Transverse colon (tissue), 4 donors: Measurements from ENCODE around the gene RFWD3. TPM values are rescaled to one million over a fixed set of nuclear protein-coding genes. Genes with fewer than 3 reads are reported as not detected.

ENCODE experiments used
- DNase-seq: peaks from one replicate; pipeline ENCODE4 v3.0.0-alpha.2; 2019
- H3K27ac ChIP-seq, 4 donors: fragments of 200-600 bp; sonication (generic); 2 replicates each; pipeline ENCODE4 v1.5.1; 2016 to 2018; ENCODE audit warnings: inconsistent platforms in 4 of 4
- H3K27me3 ChIP-seq: fragments of 200-600 bp; sonication (generic); 2 replicates; pipeline ENCODE4 v1.5.1; 2017; ENCODE audit warnings: inconsistent platforms
- H3K36me3 ChIP-seq, 4 donors: fragments of 200-600 bp; sonication (generic); 2 replicates each; pipeline ENCODE4 v1.5.1; 2017 to 2019; ENCODE audit warnings: inconsistent platforms in 4 of 4
- H3K4me1 ChIP-seq, 4 donors: fragments of 200-600 bp; sonication (generic); 2 replicates each; pipeline ENCODE4 v1.5.1; 2017 to 2020; ENCODE audit warnings: inconsistent platforms in 4 of 4
- H3K4me3 ChIP-seq, 4 donors: fragments of 200-600 bp; sonication (generic); 1 replicate in 1 of 4; 2 replicates in 3 of 4; pipeline versions ENCODE4 v1.5.1 to v1.6.1; 2017 to 2019; ENCODE audit warnings: inconsistent platforms in 4 of 4
- H3K9me3 ChIP-seq, 2 donors: fragments of 200-600 bp; sonication (generic); 2 replicates each; pipeline ENCODE4 v1.5.1; 2017 to 2019; ENCODE audit warnings: inconsistent platforms in 2 of 2
- EP300 ChIP-seq: sonication (generic); formaldehyde crosslinking; IDR thresholded peaks from one replicate; pipeline ENCODE4 v1.6.1; 2017; ENCODE audit warnings: antibody characterized with exemption, low read depth
- POLR2A ChIP-seq: fragments of 450-650 bp; IDR thresholded peaks from one replicate; pipeline ENCODE4 v1.6.1; 2016; ENCODE audit warnings: antibody characterized with exemption, mild to moderate bottlenecking, moderate library complexity
- POLR2AphosphoS5 ChIP-seq, 3 donors: sonication (generic); formaldehyde crosslinking; IDR thresholded peaks; one replicate each; pipeline ENCODE4 v1.6.1; 2016; ENCODE audit warnings: antibody characterized with exemption in 3 of 3
- WGBS, 2 donors: methylation state at CpG; one replicate each; pipeline ENCODE4 v1.1.5; 2018; ENCODE audit warnings: low coverage in 1 of 2; 5-methylcytosine and 5-hydroxymethylcytosine counted together
- in situ Hi-C, 4 donors: fragments of 200-750 bp; cut with MboI; loops; one replicate each; pipeline versions ENCODE4 v1.15.0 to v1.15.1; 2017; ENCODE audit warnings: low sequenced_read_pairs in 3 of 4, low pct_ligation_motif_present in 1 of 4, low pct_unique_long_range_greater_than_20kb in 1 of 4
- intact Hi-C: fragments of 100-400 bp; cut with DNase I; formaldehyde crosslinking; loops from one replicate; pipeline ENCODE4 v1.15.1; 2023; ENCODE audit warnings: low total_unique reads
- total RNA-seq, 4 donors: library from RNA; depleted of rRNA; stranded (reverse); fragments of >200 nt; gene quantifications; one replicate each; pipeline ENCODE4 v1.1.0, GENCODE V29; 2016
- TF ChIP-seq, protein P1 (sequence below), 5 experiments: fragments of 200-600 bp in 3 of 5; fragments of 450-650 bp in 2 of 5; sonication (generic) in 3 of 5; IDR thresholded peaks; 1 replicate in 2 of 5; 2 replicates in 3 of 5; pipeline ENCODE4 v1.5.1; 2016 to 2017; ENCODE audit warnings: antibody characterized with exemption in 5 of 5, inconsistent platforms in 3 of 5, mild to moderate bottlenecking in 2 of 5, moderate library complexity in 1 of 5

The RFWD3 gene
- total RNA-seq, 4 donors from 2014 or later = 2.8 to 23.9 (median 19.2) TPM

DNA sequence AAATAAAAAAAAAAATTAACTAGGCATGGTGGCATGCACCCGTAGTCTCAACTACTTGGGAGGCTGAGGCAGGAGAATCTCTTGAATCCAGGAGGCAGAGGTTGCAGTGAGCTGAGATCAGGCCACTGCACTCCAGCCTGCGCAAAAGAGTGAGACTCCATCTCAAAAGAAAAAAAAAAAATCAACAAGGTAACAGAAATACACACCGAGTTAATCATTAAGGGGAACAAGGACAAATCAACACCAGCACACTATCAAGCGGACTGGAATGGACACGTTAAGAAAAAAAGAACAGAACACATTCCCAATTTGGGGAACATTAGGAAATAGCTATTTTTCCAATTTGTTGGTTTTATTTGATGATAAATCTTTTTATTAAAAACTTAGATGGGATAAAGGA is 31.4 kb downstream of the RFWD3 start:
- intact Hi-C loops = no loop called here
- Histone ChIP-seq H3K9me3 (no peaks in the 10 kb centered on the region), H3K4me3 (no peak overlapping the region), H3K36me3 (peaks cover 0 to 61% (median 25%) of the 10 kb centered on the region in 4 donors), H3K27me3 (no peaks in the 10 kb centered on the region), H3K4me1 (no peaks in the 10 kb centered on the region), H3K27ac (no peak overlapping the region)
- no peak for DNase-seq
- TF ChIP-seq EP300 = no peak
- no peak for TF ChIP-seq POLR2AphosphoS5 (IDR thresholded peaks at IDR 0.05)
- TF ChIP-seq POLR2A = no peak
- TF ChIP-seq, protein P1, sequence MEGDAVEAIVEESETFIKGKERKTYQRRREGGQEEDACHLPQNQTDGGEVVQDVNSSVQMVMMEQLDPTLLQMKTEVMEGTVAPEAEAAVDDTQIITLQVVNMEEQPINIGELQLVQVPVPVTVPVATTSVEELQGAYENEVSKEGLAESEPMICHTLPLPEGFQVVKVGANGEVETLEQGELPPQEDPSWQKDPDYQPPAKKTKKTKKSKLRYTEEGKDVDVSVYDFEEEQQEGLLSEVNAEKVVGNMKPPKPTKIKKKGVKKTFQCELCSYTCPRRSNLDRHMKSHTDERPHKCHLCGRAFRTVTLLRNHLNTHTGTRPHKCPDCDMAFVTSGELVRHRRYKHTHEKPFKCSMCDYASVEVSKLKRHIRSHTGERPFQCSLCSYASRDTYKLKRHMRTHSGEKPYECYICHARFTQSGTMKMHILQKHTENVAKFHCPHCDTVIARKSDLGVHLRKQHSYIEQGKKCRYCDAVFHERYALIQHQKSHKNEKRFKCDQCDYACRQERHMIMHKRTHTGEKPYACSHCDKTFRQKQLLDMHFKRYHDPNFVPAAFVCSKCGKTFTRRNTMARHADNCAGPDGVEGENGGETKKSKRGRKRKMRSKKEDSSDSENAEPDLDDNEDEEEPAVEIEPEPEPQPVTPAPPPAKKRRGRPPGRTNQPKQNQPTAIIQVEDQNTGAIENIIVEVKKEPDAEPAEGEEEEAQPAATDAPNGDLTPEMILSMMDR (IDR thresholded peaks at IDR 0.05) = no peak
- in situ Hi-C loops = loop anchor here in 1 of 4 donors (25.0 kb wide), 1 partner anchor 323 kb away; no protein-coding TSS in a partner anchor
- 61 to 79% methylated on average over 5 of the region's 5 CpGs for WGBS, 2 donors

DNA sequence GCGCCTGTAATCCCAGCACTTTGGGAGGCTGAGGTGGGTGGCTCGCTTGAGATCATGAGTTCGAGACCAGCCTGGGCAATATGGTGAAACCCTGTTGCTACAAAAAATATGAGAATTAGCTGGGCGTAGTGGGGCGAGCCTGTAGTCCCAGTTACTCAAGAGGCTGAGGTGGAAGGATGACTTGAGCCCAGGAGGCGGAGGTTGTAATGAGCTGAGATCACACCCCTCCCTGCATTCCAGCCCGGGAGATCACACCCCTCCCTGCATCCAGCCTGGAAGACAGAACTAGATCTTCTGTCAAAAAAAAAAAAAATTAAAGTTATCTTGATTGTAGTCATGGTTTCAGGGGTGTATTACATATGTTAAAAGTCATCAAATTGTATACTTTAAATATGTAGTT is 33.0 kb downstream of the RFWD3 start:
- no peak overlapping the region for H3K4me3 ChIP-seq
- in situ Hi-C loops = loop anchor here in 1 of 4 donors (25.0 kb wide), 1 partner anchor 321 kb away; no protein-coding TSS in a partner anchor
- no peak overlapping the region for H3K27ac ChIP-seq
- no peaks in the 10 kb centered on the region for H3K4me1 ChIP-seq
- TF ChIP-seq POLR2AphosphoS5 (IDR thresholded peaks at IDR 0.05) (no peak), POLR2A (no peak), EP300 (no peak)
- TF ChIP-seq, protein P1 (IDR thresholded peaks at IDR 0.05) = no peak
- H3K36me3 ChIP-seq = peaks cover 0 to 62% (median 32%) of the 10 kb centered on the region in 4 donors
- 83 to 90% methylated on average over 4 to 7 of the region's 7 CpGs for WGBS, 2 donors
- no peaks in the 10 kb centered on the region for H3K9me3 ChIP-seq
- intact Hi-C loops = no loop called here
- H3K27me3 ChIP-seq = no peaks in the 10 kb centered on the region
- no peak for DNase-seq

DNA sequence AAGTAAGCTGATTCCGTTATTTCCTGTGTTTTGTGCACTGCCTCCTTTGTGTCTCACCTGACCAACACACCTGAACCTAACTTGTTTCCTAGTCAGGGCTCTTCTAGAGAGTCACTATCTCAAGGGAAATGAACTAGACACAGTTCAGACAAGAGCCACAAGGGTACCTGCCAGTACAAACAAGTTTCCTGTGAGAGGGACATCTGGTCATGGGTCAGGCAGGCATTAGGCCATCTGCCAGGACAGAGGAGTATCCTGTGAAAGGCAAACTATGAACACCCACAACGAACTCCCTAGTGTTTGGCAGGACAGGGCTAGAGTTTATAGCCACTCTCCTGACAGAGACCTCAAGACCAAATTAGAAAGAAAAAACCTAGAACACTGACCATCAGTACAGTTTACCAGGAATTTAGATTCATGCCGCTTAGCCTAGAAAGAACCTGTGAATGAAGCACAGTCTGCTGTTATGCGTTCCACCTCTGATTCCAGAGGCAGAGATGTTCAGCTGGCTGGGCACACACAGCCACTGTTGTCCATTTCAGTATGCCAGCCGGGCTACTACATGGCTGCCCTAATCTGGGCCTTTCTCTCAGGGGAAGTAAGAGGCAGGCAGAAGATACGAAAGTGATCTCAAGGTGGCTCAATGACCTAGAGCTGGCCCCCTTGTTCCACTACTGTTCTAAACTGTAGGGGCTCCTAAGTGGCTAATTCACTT is 39.0 kb downstream of the RFWD3 start:
- Histone ChIP-seq H3K9me3 (no peaks in the 10 kb centered on the region), H3K4me1 (no peaks in the 10 kb centered on the region), H3K4me3 (no peak overlapping the region), H3K27me3 (no peaks in the 10 kb centered on the region), H3K36me3 (peaks cover 0 to 64% (median 30%) of the 10 kb centered on the region in 4 donors), H3K27ac (peak overlapping the region in 1 of 4 donors; percentile 8)
- 77 to 80% methylated on average over 2 to 6 of the region's 6 CpGs for WGBS, 2 donors
- no peak for DNase-seq
- intact Hi-C loops = loop anchor here (10.0 kb wide), 1 partner anchor 143 kb away; no protein-coding TSS in a partner anchor
- in situ Hi-C loops = loop anchor here in 1 of 4 donors (25.0 kb wide), 1 partner anchor 315 kb away; no protein-coding TSS in a partner anchor
- TF ChIP-seq POLR2A (no peak), POLR2AphosphoS5 (IDR thresholded peaks at IDR 0.05) (no peak), EP300 (no peak)
- TF ChIP-seq, protein P1 (IDR thresholded peaks at IDR 0.05) = no peak

DNA sequence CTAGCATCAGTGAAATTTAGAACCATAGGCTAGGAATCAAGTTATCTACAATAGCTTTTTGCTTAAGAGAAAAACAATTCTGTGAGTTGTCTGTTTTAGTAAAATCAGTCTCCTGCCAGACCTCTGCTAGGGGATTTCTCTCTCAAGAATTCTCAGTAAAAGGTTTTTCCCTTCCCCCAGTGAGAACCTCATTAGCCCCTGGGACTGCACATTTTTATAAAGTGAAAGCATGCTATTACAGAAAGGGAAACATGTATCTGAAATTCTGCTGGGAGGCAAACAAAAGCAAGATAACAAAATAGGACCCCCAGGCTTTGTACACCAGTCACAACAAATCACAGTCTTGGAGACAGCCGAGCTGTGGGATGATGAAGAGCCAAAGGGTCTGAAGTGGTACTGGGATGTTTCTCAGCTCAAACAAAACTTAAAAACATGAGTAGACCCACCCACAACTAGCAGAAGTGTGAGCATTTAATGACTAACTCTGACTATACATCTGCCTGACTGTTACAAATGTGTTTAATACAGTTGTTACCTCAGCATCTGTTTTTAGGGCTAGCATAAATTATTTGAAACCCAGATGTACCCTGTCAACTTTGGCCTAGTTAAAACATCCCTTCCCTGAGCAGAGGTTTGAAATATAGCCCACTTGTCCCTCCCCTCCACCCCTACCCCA is 39.8 kb downstream of the RFWD3 start:
- Histone ChIP-seq H3K27ac (no peak overlapping the region), H3K4me3 (no peak overlapping the region), H3K27me3 (no peaks in the 10 kb centered on the region), H3K4me1 (no peaks in the 10 kb centered on the region), H3K36me3 (peaks cover 0 to 64% (median 32%) of the 10 kb centered on the region in 4 donors), H3K9me3 (no peaks in the 10 kb centered on the region)
- WGBS, 2 donors = 67% methylated on average over 1 of the region's 1 CpG; no CpG with 5 or more reads in 1 of the 2 donors
- intact Hi-C loops = loop anchor here (10.0 kb wide), 1 partner anchor 142 kb away; no protein-coding TSS in a partner anchor
- DNase-seq = no peak
- TF ChIP-seq, protein P1 (IDR thresholded peaks at IDR 0.05) = no peak
- no peak for TF ChIP-seq POLR2AphosphoS5 (IDR thresholded peaks at IDR 0.05)
- TF ChIP-seq POLR2A = no peak
- no peak for TF ChIP-seq EP300
- in situ Hi-C loops = loop anchor here in 1 of 4 donors (25.0 kb wide), 1 partner anchor 315 kb away; no protein-coding TSS in a partner anchor
